SHP77 treated with DMSO at 0.1 percent for 48 hours (cell line): ENCODE measurements around the gene NTN5.
"Not testable (repeated sequence)": the region's sequence is repeated elsewhere in the genome, so short reads cannot be mapped to it uniquely, and the experiment has no call there.

ENCODE experiments used
- DNase-seq: peaks from one replicate; lab custom pipeline; 2025; lab: John Stamatoyannopoulos, UW

Gene NTN5

GRCh38 chr19:48696353-48697010, 23.7 kb upstream of the NTN5 start:
- DNase-seq: no peak

- no peak for DNase-seq
These were observed 23.0 kb upstream of the NTN5 start, which contains the start of gene FUT2 for GRCh38 chr19:48695743-48696352. FUT2 (plus strand) TSS chr19:48695971; CDS start chr19:48702957, 6,986 bp downstream.

- not testable (repeated sequence) for DNase-seq
These were observed 20.8 kb upstream of the NTN5 start for GRCh38 chr19:48693629-48694028.

DNA sequence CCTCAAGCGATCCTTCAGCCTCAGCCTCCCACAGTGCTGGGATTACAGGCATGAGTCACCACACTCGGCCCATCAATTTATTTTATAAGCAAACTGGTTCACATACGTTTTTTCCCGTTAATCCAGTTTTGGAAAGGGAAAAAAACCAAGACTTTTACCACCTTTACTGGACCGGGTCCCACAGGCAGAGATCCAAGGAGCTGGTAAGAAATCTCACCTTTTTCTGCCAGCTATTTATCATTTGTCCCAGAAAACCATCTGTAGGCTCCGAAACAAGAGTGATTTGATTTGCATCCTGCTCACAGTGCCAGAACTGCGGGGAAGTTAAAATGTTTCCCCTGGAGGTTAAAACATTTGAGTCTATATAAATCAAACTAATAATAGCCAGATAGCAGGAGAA, 16.6 kb upstream of the NTN5 start:
- DNase-seq: no peak

DNA sequence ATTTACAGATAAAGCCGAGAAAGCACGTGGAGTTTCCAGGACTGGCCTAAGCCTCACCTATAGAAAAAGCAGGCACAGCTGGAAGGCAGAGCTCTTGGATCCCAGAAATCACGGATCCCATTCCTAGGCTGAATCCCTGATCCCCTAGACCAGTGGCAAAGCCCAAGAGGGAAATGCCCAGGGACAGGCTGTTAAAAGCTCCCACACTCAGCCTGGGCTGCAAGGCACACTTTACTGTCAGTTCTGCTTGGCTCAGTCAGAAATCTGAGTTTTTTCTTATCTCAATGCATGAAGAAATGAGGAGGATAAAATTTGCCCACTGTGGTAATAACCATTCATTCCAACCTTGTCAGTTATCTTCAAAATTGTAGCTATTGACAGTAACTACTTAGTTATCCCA, 15.0 kb upstream of the NTN5 start:
- DNase-seq: no peak

- DNase-seq: not testable (repeated sequence)
These were observed 13.8 kb upstream of the NTN5 start for GRCh38 chr19:48686637-48687036.

DNA sequence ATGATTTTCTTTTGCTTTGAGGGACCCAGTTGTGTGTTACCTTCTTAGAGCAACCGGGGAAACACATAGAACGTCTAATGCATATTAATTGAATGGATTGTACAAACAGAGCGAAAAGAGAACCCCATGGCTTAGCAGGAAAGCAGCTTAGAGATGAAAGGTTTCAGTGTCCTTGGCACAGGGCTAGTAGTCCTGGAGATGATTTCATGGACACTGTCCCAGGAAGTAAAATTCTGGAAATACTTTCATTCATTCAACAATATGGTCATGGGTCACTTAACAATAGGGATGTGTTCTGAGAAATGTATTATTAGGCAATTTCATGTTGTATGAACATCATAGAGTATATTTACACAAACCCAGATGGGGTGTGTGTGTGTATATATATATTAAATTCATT, 13.3 kb upstream of the NTN5 start:
- no peak for DNase-seq

DNA sequence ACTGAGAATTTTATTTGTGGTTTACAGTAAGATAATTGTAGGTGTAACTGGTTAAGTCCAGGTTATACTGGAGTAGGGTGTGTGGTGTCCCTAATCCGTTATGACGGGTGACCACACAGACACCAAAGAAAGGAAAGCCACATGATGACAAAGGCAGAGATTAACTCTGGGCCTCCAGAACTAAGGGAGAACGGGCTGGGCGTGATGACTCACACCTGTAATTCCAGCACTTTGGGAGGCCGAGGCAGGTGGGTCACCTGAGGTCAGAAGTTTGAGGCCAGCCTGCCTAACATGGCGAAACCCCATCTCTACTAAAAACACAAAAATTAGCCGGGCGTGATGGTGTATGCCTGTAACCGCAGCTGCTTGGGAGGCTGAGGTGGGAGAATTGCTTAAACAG, 12.8 kb upstream of the NTN5 start:
- DNase-seq: no peak

GRCh38 chr19:48683349-48683748, 10.5 kb upstream of the NTN5 start:
- DNase-seq: no peak

GRCh38 chr19:48681127-48681470, 8.3 kb upstream of the NTN5 start:
- no peak for DNase-seq

DNA sequence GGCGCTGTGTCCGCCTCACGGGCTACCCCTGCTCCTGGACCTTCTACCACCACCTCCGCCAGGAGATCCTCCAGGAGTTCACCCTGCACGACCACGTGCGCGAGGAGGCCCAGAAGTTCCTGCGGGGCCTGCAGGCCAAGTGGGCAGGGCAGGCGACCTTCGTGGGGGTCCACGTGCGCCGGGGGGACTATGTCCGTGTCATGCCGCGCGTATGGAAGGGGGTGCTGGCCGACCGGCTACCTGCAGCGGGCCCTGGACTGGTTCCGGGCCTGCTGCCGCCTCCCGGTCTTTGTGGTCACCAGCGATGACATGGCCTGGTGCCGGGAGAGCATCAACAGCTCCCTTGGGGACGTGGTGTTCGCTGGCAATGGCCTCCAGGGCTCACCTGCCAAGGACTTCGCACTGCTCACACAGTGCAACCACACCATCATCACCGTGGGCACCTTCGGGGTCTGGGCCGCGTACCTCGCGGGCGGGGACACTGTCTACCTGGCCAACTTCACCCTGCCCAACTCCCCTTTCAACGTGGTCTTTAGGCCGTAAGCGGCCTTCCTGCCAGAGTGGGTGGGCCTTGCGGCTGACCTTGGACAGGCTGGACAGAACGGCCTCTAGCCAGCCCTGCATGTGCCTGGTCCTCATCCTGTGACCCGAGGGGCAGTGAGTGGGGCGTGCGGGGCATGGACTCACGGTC, 7.8 kb upstream of the NTN5 start:
- no peak for DNase-seq

DNA sequence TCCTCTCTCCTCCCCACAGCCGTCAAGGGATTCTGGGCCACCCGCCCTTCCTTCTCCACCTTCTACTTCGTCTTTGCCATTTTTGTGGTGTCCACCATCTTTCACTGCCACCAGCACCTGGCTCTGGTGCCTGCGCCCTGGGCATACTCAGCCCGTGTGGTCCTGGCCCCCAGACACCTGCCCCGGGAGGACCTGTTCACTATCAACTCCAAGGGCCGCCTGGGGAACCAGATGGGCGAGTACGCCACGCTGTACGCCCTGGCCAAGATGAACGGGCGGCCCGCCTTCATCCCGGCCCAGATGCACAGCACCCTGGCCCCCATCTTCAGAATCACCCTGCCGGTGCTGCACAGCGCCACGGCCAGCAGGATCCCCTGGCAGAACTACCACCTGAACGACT, 7.2 kb upstream of the NTN5 start:
- DNase-seq: not testable (repeated sequence)

- no peak for DNase-seq
These were observed 5.4 kb upstream of the NTN5 start for GRCh38 chr19:48678201-48678600.

DNA sequence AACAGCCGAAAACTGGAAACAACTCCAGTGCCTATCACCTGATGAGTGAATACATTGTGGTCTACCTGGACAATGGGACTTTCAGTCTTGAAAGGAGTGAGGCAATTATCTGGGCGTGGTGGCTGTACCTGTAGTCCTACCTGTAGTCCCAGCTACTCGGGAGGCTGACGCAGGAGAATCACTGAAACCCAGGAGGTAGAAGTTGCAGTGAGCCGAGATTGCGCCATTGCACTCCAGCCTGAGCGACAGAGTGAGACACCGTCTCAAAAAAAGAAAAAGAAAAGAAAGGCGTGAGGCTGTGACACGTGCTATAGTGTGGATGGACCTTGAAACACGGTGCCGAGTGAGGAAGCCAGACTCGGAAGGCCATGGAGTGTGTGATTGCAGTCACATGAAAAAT, 4.1 kb upstream of the NTN5 start:
- no peak for DNase-seq

- no peak for DNase-seq
These were observed 3.7 kb upstream of the NTN5 start for GRCh38 chr19:48676487-48676886.

- peak; percentile 79 for DNase-seq
These were observed 2.4 kb upstream of the NTN5 start for GRCh38 chr19:48674921-48675824.

GRCh38 chr19:48674216-48674809, 1.5 kb upstream of the NTN5 start:
- DNase-seq: no peak

- DNase-seq: no peak
These were observed 751 bp upstream of the NTN5 start for GRCh38 chr19:48673436-48674100.

DNA sequence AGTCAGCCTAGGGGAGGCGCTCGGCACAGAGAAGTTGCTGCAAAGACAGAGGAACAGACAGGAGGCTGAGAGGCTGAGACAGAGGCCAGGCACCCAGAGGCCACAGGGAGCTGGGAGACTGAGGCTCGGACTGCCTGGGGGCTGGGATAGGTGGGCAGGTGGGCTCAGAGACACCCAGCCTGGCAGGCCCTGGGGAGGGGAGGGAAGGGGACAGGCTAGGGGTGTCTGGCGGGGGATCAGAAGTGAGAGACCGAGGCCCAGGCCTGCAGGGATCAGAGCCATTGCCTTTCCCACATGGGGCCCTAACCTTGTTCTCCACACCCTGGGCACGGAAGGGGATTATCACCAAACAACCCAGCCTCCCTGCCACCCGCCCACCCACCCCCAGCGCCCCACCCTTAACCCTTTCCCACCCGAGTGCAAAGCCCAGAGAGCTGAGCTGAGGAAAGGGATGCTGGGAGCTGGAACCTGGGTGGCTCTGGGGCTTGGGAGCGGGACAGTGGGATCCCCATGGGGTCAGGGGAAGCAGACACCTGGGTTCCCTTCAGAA, 1.3 kb downstream of the NTN5 start:
- no peak for DNase-seq

- DNase-seq: no peak
These were observed 1.9 kb downstream of the NTN5 start for GRCh38 chr19:48670699-48671445.
